HepG2 (cell line): Measurements from ENCODE around the gene EPDR1. TPM values are rescaled to one million over a fixed set of nuclear protein-coding genes. Genes with fewer than 3 reads are reported as not detected.

ENCODE experiments used
- ATF7-NPFF ChIP-seq: sonication (generic); formaldehyde crosslinking; IDR thresholded peaks from 2 replicates; pipeline ENCODE4 v1.8.1; 2023; ENCODE audit warnings: mild to moderate bottlenecking, low read depth, missing genetic modification reagents, moderate library complexity
- DRAP1 ChIP-seq: IDR thresholded peaks from 2 replicates; pipeline ENCODE4 v1.6.1; 2016; ENCODE audit warnings: missing genetic modification reagents, missing compliant biosample characterization
- FLYWCH1 ChIP-seq: sonication (generic); formaldehyde crosslinking; IDR thresholded peaks from 2 replicates; pipeline ENCODE4 v1.8.1; 2023; ENCODE audit warnings: mild to moderate bottlenecking, missing genetic modification reagents
- FOXA3 ChIP-seq: IDR thresholded peaks from 2 replicates; pipeline ENCODE4 v1.6.1; 2016; ENCODE audit warnings: missing genetic modification reagents, missing compliant biosample characterization
- GFI1 ChIP-seq: sonication (generic); formaldehyde crosslinking; IDR thresholded peaks from 2 replicates; pipeline ENCODE4 v1.5.0; 2020; ENCODE audit warnings: missing genetic modification reagents, mild to moderate bottlenecking, borderline replicate concordance
- KDM2A ChIP-seq: sonication (generic); formaldehyde crosslinking; IDR thresholded peaks from 2 replicates; pipeline ENCODE4 v1.4.0; 2020; ENCODE audit warnings: low read depth, missing genetic modification reagents, borderline replicate concordance
- KLF15 ChIP-seq: sonication (generic); formaldehyde crosslinking; IDR thresholded peaks from 2 replicates; pipeline ENCODE4 v1.8.1; 2023; ENCODE audit warnings: borderline replicate concordance, mild to moderate bottlenecking, inconsistent platforms, missing genetic modification reagents, mixed read lengths
- MLXIP ChIP-seq: sonication (generic); formaldehyde crosslinking; IDR thresholded peaks from 2 replicates; pipeline ENCODE4 v1.9.0; 2021; ENCODE audit warnings: missing genetic modification reagents, borderline replicate concordance
- NFE2L2 ChIP-seq: fragments of 150-350 bp; IDR thresholded peaks from 2 replicates; pipeline ENCODE4 v1.6.1; 2014; ENCODE audit warnings: low read length
- PHF21A ChIP-seq: sonication (generic); formaldehyde crosslinking; IDR thresholded peaks from 2 replicates; pipeline ENCODE4 v1.5.0; 2020; ENCODE audit warnings: mild to moderate bottlenecking, missing genetic modification reagents
- SNRNP70 ChIP-seq: fragments of 200-400 bp; formaldehyde crosslinking; IDR thresholded peaks from 2 replicates; pipeline ENCODE4 v1.6.1; 2017; ENCODE audit warnings: mild to moderate bottlenecking, low read depth, low read length, moderate library complexity
- ZFX ChIP-seq: sonication (generic); formaldehyde crosslinking; IDR thresholded peaks from 2 replicates; pipeline ENCODE4 v1.4.0; 2020; ENCODE audit warnings: mild to moderate bottlenecking, low read depth, missing genetic modification reagents, moderate library complexity
- ZNF281 ChIP-seq: sonication (generic); formaldehyde crosslinking; IDR thresholded peaks from 2 replicates; pipeline ENCODE4 v1.4.0; 2020; ENCODE audit warnings: missing genetic modification reagents, borderline replicate concordance
- ZNF326 ChIP-seq: sonication (generic); formaldehyde crosslinking; IDR thresholded peaks from 2 replicates; pipeline ENCODE4 v1.4.0; 2020; ENCODE audit warnings: missing genetic modification reagents, borderline replicate concordance
- ZNF33A ChIP-seq: sonication (generic); formaldehyde crosslinking; IDR thresholded peaks from 2 replicates; pipeline ENCODE4 v1.5.1; 2020; ENCODE audit warnings: missing genetic modification reagents, mild to moderate bottlenecking, moderate library complexity, borderline replicate concordance
- ZNF501 ChIP-seq: sonication (generic); formaldehyde crosslinking; IDR thresholded peaks from 2 replicates; pipeline ENCODE4 v1.5.1; 2020; ENCODE audit warnings: mild to moderate bottlenecking, moderate library complexity, missing genetic modification reagents
- ZNF546 ChIP-seq: sonication (generic); formaldehyde crosslinking; conservative IDR thresholded peaks from 2 replicates; pipeline ENCODE4 v1.8.1; 2023; ENCODE audit warnings: mild to moderate bottlenecking, missing genetic modification reagents
- ZNF83 ChIP-seq: sonication (generic); formaldehyde crosslinking; IDR thresholded peaks from 2 replicates; pipeline ENCODE4 v1.4.0; 2020; ENCODE audit warnings: missing genetic modification reagents, mild to moderate bottlenecking, borderline replicate concordance
- polyA plus RNA-seq, 8 experiments: library from polyadenylated mRNA; depleted of rRNA in 3 of 8; stranded (reverse) in 7 of 8; unstranded in 1 of 8; fragments of >200 nt; fragmentation: Illumina TruSeq in 4 of 8; extraction: Trizol in 4 of 8; gene quantifications; 2 replicates each; pipeline versions ENCODE4 v1.2.1 to v1.2.3, GENCODE V29; 2011 to 2016; ENCODE audit warnings: low read depth in 4 of 8, missing spikeins in 1 of 8, mixed read lengths in 1 of 8; ENCODE audit not compliant: insufficient read depth in 1 of 8
- total RNA-seq, 5 experiments: library from RNA; depleted of rRNA; stranded (reverse); fragments of >200 nt; fragmentation: Illumina TruSeq; extraction: Trizol; gene quantifications; 2 replicates each; pipeline ENCODE4 v1.2.3, GENCODE V29; 2016; ENCODE audit warnings: low read depth in 1 of 5
- TF ChIP-seq, protein P1 (sequence below): sonication (generic); formaldehyde crosslinking; IDR thresholded peaks from 2 replicates; pipeline ENCODE4 v1.4.0; 2020; ENCODE audit warnings: missing genetic modification reagents, mild to moderate bottlenecking, borderline replicate concordance

The EPDR1 gene
- total and polyA plus RNA-seq, 2 of the 13 experiments (the other 11 are each of a cell fraction or from before 2014, with no cell fraction given) = 38.3 to 50.2 TPM

DNA sequence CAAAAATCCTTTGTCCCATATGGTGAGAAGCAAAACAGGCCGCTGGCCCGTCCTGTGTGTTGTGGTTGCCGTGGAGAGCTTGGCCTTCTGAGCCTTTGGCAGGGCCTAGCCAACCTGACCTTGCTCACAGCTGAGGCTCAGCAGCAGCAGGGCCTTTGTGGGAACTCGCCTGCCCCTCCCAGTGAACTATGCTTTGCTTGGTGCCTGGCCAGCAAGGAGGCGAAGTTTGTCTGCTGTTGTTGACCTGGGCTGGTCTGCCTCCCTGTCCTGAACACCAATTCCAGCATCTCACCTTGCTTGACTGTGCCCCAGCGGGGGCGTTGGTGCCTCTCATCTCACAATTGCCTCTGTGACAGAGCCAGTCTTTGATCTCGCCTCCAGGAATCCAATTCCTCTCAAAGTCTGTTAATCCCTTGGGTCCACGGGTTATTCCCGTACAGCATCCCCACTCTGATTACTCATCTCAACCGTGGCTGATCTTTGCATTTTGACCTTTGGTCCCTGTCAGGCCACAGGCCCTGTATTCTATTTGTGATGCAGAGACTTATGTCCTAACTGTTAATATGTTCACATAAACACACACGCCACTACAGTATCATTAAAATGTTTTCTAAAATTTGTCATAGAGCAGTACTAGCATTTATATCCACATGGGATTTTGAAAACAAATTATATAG, 22.6 kb downstream of the EPDR1 start (continued):
- TF ChIP-seq ZNF281 (CRISPR knock-in tag) (peak; percentile 72; the same call in 1 of the 2 replicates), GFI1 (CRISPR knock-in tag) (peak; percentile 96), FLYWCH1 (CRISPR knock-in tag) (no peak), SNRNP70 (no peak), ATF7-NPFF (CRISPR knock-in tag) (no peak), ZNF501 (CRISPR knock-in tag) (peak; percentile 92), PHF21A (peak; percentile 100), MLXIP (CRISPR knock-in tag) (no peak), ZNF83 (peak; percentile 52; the same call in 1 of the 2 replicates), ZFX (CRISPR knock-in tag) (peak; percentile 98), FOXA3 (peak; percentile 95), ZNF33A (CRISPR knock-in tag) (no peak), ZNF326 (CRISPR knock-in tag) (no peak), KLF15 (CRISPR knock-in tag) (no peak; the same call in 1 of the 2 replicates), KDM2A (CRISPR knock-in tag) (peak; percentile 86), ZNF546 (0 out of 2 replicates have a peak, but pooled peaks have one; percentile 55), DRAP1 (CRISPR knock-in tag) (peak; percentile 75; the same call in 1 of the 2 replicates), NFE2L2 (no peak)
- TF ChIP-seq, protein P1, sequence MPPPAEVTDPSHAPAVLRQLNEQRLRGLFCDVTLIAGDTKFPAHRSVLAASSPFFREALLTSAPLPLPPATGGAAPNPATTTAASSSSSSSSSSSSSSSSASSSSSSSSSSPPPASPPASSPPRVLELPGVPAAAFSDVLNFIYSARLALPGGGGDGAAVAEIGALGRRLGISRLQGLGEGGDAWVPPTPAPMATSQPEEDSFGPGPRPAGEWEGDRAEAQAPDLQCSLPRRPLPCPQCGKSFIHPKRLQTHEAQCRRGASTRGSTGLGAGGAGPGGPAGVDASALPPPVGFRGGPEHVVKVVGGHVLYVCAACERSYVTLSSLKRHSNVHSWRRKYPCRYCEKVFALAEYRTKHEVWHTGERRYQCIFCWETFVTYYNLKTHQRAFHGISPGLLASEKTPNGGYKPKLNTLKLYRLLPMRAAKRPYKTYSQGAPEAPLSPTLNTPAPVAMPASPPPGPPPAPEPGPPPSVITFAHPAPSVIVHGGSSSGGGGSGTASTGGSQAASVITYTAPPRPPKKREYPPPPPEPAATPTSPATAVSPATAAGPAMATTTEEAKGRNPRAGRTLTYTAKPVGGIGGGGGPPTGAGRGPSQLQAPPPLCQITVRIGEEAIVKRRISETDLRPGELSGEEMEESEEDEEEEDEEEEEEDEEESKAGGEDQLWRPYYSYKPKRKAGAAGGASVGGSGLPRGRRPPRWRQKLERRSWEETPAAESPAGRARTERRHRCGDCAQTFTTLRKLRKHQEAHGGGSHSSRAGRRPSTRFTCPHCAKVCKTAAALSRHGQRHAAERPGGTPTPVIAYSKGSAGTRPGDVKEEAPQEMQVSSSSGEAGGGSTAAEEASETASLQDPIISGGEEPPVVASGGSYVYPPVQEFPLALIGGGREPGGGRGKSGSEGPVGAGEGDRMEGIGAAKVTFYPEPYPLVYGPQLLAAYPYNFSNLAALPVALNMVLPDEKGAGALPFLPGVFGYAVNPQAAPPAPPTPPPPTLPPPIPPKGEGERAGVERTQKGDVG (CRISPR knock-in tag) = peak; percentile 95; the same call in 1 of the 2 replicates
